ENCODE data around the gene ATP2A2.

GRCh38 chr12:110289711-110290078 lies 8.6 kb downstream of the ATP2A2 start:
- TF ChIP-seq, protein P1, sequence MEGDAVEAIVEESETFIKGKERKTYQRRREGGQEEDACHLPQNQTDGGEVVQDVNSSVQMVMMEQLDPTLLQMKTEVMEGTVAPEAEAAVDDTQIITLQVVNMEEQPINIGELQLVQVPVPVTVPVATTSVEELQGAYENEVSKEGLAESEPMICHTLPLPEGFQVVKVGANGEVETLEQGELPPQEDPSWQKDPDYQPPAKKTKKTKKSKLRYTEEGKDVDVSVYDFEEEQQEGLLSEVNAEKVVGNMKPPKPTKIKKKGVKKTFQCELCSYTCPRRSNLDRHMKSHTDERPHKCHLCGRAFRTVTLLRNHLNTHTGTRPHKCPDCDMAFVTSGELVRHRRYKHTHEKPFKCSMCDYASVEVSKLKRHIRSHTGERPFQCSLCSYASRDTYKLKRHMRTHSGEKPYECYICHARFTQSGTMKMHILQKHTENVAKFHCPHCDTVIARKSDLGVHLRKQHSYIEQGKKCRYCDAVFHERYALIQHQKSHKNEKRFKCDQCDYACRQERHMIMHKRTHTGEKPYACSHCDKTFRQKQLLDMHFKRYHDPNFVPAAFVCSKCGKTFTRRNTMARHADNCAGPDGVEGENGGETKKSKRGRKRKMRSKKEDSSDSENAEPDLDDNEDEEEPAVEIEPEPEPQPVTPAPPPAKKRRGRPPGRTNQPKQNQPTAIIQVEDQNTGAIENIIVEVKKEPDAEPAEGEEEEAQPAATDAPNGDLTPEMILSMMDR (IDR thresholded peaks at IDR 0.05 in 8 of 11, conservative IDR thresholded peaks at IDR 0.05 in 3 of 11): no peak
- TF ChIP-seq POLR2A (IDR thresholded peaks at IDR 0.05): no peak
